Ectodermal cell (in vitro differentiated cells): ENCODE measurements around the gene HOXB3. TPM values are rescaled to one million over a fixed set of nuclear protein-coding genes. Genes with fewer than 3 reads are reported as not detected.

ENCODE experiments used
- H3K27ac ChIP-seq: 2 replicates; pipeline ENCODE4 v1.7.0; 2013; ENCODE audit warnings: mild to moderate bottlenecking, low read depth, low read length; ENCODE audit not compliant: insufficient read depth, poor library complexity, severe bottlenecking
- H3K27me3 ChIP-seq: 2 replicates; pipeline ENCODE4 v1.7.0; 2013; ENCODE audit warnings: mild to moderate bottlenecking, low read length; ENCODE audit not compliant: insufficient read depth, control insufficient read depth, poor library complexity, severe bottlenecking
- H3K36me3 ChIP-seq: one replicate; pipeline ENCODE4 v1.7.0; 2013; ENCODE audit warnings: low read length; ENCODE audit not compliant: control insufficient read depth, insufficient read depth
- H3K4me1 ChIP-seq: one replicate; pipeline ENCODE4 v1.7.0; 2013; ENCODE audit warnings: low read length; ENCODE audit not compliant: control insufficient read depth, insufficient read depth
- H3K4me3 ChIP-seq: 2 replicates; pipeline ENCODE4 v1.7.0; 2013; ENCODE audit warnings: low read depth, low read length, control low read depth; ENCODE audit not compliant: insufficient read depth
- H3K9me3 ChIP-seq: 2 replicates; pipeline ENCODE4 v1.7.0; 2013; ENCODE audit warnings: mild to moderate bottlenecking, low read length, moderate library complexity; ENCODE audit not compliant: control insufficient read depth
- WGBS, 2 experiments: methylation state at CpG; one replicate each; pipeline ENCODE4 v1.1.7; 2013; ENCODE audit warnings: missing lambda C conversion rate in 2 of 2; 5-methylcytosine and 5-hydroxymethylcytosine counted together
- polyA plus RNA-seq, 4 experiments: library from polyadenylated mRNA; stranded (reverse); fragments of 50-300 nt; gene quantifications; one replicate each; pipeline ENCODE4 v1.2.3, GENCODE V29; 2013

Gene HOXB3
- polyA plus RNA-seq (2013, experiment 1 of 4): 2.6 TPM
- 1.8 TPM for polyA plus RNA-seq (2013, experiment 2 of 4)
- 8.2 TPM for polyA plus RNA-seq (2013, experiment 3 of 4)
- polyA plus RNA-seq (2013, experiment 4 of 4): 4.9 TPM

DNA sequence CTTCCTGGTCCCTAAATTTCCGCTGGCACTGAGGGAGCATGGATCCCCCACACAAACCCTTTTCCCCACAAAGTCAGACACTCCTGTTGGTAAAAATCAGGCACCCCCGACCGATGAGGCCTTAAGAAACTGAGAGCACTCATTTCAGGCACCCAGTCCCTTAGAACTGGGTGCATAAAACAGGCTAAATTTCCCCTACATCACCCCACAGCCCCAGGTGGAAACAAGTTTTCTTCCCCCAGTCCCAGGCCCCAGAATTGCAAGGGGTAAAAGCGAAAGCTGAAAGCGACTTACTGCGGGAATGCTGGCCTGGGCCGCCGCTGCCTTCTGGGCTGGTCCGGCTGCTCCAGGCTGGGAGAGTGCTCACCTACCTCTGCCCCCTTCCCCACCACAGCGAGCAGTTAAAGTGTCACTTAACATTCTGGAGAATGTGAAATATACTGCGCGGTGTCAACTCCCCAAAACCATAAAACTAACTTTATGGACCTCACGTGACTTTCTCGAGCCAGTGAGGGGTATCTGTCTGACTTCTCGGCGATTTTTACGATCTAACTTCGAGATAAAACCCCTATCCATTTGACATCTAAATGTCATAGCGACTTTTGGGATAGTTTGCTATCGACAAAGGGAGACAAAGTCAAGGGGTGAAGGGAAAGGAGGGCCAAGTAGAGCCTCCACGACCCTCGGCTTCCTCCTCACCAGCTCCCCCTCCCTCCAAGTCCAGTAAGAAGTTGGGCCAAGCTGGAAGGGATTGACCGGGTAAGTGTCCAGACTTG is at the start of gene HOXB3:
TSS of gene HOXB3 (minus strand) at position 411 of the 776 bp plus-strand sequence. CDS start 37,767 bp downstream, outside the sequence.
- no peak within 1 kb of the TSS for H3K4me3 ChIP-seq
- no peaks in the 10 kb centered on the region for H3K36me3 ChIP-seq
- H3K27ac ChIP-seq: no peak within 1 kb of the TSS
- peaks cover 3% of the 10 kb centered on the region for H3K4me1 ChIP-seq
- no peaks in the 10 kb centered on the region for H3K9me3 ChIP-seq
- peaks cover 100% of the 10 kb centered on the region for H3K27me3 ChIP-seq
- 9% methylated on average over 23 of the region's 23 CpGs for WGBS, 2 experiments

DNA sequence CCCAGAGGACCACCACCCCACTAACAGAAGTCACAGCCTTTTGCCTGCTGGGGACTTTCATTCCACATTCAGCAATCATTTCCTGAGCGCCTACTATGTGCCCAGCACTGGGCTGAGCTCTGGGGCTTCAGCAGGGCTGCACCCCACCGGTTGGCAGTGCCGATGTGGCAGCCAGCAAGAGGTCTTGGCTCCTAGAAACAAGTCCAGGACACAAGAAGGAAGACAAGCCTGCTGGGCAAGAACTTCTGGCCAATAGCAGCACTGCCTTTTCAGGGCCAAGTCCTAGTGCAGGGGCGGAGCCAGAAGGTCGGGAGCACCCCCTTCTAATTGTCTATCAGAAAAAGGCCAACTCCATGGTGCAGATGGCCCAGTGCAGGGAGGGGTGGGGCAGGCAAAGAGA is 49.1 kb upstream of the HOXB3 start:
- Histone ChIP-seq H3K27me3 (peaks cover 100% of the 10 kb centered on the region), H3K4me1 (no peaks in the 10 kb centered on the region), H3K36me3 (no peaks in the 10 kb centered on the region), H3K9me3 (no peaks in the 10 kb centered on the region), H3K27ac (no peak overlapping the region), H3K4me3 (no peak overlapping the region)
- WGBS, 2 experiments: 41 to 42% methylated on average over 5 of the region's 5 CpGs

DNA sequence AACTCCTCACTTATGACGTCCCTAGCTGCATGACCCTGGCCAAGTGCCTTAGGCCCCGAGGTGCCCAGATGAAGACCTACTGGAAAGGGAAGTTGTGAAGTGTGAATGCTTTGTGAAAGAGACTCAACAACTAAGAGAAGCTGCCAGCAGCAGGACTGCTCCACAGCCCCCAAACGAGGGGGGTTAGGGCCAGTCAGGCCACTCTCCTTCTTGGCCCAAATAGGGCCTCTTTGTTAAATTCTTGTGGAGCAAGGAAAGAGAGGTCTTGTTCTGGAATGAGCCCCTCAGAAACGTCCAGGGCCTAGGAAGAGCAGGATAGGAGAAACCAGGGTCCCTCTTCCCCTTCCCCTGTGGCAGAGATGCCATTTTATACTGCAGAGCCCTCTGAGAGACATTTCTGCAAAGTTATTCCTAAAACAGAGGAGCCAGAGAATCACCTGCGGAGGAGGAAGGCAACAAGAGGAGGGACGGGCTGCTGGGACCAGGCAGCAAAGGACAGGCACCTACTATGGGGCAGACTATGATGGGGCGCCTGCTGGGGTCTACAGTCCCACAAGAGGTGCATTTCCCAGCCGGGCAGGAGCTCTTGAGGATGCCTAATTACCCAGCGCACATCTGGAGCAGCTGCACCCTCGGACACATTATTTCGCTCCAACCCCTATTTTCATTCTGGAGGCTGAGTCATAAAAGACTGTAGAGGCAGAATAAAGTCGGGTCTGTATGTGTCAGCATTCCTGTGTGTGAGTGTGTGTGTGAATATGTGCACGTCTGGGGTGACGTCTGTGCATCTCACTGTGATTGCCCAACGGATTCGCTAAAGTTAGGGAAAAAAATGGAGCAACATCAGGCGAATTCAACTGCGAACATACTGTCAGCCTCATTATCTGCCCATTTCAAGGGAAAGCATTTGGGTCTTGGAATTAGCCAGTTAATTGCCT is 47.6 kb upstream of the HOXB3 start:
- Histone ChIP-seq H3K27ac (no peak overlapping the region), H3K27me3 (peaks cover 100% of the 10 kb centered on the region), H3K4me3 (no peak overlapping the region), H3K4me1 (no peaks in the 10 kb centered on the region), H3K36me3 (no peaks in the 10 kb centered on the region), H3K9me3 (no peaks in the 10 kb centered on the region)
- 31 to 35% methylated on average over 18 of the region's 18 CpGs for WGBS, 2 experiments

DNA sequence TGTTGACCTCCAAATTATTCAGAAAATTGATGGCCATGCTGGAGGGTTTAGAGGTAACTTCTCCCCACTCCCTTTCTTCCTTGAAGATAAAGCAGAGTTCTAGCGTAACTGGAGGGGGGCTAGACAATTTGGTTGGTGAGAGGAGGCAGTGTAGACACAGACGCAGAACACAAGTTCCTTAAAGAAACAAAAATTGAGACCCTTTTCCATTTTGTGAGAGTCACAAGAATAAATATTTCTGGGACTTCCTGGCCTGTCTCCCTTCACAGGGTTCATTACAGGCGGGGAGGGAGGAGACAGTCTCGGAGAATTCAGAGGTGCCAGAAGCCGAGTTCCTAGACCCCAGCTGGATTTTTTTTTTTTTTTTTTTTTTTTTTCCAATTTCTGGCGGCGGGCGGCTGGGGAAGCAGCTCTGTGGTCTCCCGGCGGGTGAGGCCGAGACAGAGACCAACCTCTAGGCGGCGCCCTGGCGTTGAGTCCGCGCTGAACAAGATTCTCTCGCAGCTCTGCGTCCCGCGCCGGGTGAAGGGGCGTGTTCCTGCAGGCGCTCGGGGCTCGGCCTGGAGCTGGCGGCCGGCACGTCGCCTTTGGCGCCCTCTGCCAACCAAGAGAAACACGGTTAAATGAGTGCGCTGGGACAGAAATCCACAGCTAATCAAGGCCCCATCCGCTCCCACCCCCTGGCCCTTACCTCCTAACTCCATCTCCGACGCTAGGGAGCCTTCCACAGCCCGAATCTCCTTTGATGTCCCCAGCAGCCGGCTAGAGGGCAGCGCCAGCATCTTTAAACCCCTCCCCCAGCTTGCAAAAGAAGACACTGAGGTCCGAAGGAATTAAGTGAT is 46.4 kb upstream of the HOXB3 start:
- Histone ChIP-seq H3K9me3 (no peaks in the 10 kb centered on the region), H3K36me3 (no peaks in the 10 kb centered on the region), H3K27me3 (peaks cover 100% of the 10 kb centered on the region), H3K4me1 (no peaks in the 10 kb centered on the region), H3K27ac (no peak overlapping the region), H3K4me3 (no peak overlapping the region)
- WGBS, 2 experiments: 4% methylated on average over 38 to 39 of the region's 39 CpGs

DNA sequence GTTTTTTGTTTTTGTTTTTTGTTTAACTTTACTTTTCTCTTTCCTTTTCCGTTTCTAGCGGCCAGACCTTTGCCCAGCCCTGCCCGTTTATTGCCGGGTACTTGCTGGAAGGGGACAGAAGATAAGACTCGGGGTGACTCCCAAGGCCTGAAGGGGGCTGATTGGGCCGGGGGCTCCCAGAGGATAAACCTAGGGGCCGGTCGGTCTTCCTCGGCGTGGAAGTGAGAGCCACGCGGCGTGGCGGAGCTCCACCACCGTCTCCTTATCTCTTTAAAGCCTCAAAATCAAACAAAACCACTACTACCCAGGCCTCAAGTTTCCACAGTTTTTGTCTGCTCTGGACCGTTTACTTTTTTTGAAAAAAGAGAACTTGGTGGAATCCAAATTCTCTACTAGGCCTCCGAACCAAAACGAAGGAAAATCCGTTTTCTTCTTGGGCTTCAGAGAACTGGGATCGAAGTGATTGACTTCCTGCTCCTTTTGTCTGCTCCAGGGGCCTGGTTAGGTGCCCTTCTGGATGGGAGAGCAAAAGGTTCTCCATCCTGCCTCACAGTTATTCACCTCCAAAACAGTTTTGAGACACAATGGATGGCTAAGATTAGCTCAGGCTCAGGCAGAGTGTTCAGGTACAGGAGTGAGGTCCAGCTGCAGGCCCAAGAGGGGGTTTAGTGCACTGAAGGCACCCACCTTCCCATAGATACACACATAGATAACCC is 44.6 kb upstream of the HOXB3 start:
- H3K4me1 ChIP-seq: no peaks in the 10 kb centered on the region
- 33 to 43% methylated on average over 20 of the region's 20 CpGs for WGBS, 2 experiments

DNA sequence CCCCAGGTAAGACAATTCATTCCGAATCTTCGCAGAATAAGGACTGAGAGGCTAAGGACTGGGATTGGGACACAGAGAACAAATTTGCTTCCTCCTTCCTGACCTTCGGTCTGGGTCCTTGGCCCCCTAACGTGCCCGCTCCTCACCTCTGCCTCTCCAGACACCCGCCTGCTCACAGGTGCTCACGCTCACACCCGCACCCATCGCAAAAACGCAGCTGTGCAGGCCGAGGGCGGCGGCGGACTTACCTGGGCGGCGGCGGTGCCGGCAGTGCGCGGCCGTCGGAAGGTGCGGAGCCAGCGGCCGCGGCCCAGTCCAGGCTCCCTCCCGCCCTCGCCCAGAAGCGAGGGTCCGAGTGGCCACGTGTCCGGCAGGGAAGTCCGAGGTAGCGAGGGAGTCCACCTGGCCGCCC is 43.2 kb upstream of the HOXB3 start:
- Histone ChIP-seq H3K27me3 (peaks cover 100% of the 10 kb centered on the region), H3K4me3 (no peak overlapping the region), H3K36me3 (no peaks in the 10 kb centered on the region), H3K9me3 (no peaks in the 10 kb centered on the region), H3K4me1 (no peaks in the 10 kb centered on the region), H3K27ac (no peak overlapping the region)
- 4% methylated on average over 35 of the region's 35 CpGs for WGBS, 2 experiments

More for the DNA sequence above, 44.6 kb upstream of the HOXB3 start:
- Histone ChIP-seq H3K36me3 (no peaks in the 10 kb centered on the region), H3K27me3 (peaks cover 100% of the 10 kb centered on the region), H3K9me3 (no peaks in the 10 kb centered on the region), H3K27ac (no peak overlapping the region), H3K4me3 (no peak overlapping the region)

DNA sequence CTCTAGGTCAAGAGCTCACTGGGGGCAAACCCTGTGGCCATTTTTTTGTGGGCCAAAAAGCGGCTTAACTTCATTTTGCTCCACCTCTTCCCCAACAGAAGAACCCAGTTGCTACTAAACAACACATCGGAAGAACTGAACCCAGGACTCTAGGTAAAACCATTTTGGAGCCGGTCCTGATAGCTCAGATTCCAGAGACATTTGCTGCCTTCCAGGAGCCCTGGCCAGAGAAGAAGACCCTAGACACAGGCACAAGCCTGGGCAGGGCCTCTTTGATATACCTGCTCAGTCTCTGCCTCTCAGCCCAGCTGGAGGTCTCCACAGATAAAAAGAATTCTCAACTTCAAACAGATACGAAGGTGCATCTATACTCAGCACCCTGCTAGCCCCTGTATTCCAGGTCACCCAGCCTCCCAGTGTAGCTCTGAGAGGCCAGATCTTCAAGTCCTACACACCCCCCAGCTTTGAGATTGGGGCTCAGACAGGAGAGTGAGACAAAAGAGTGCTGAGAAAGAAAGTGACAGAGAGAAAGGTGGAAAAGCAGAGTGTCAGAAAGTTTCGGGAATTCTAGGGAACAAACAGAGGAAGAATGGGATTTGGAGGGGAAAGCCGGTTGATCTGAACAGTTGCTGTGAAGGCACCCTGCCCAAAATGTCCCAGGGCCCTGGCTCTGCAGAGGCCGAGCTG is 42.7 kb upstream of the HOXB3 start:
- H3K4me1 ChIP-seq: no peaks in the 10 kb centered on the region
- no peak overlapping the region for H3K27ac ChIP-seq
- no peaks in the 10 kb centered on the region for H3K36me3 ChIP-seq
- peaks cover 100% of the 10 kb centered on the region for H3K27me3 ChIP-seq
- no peak overlapping the region for H3K4me3 ChIP-seq
- H3K9me3 ChIP-seq: no peaks in the 10 kb centered on the region
- WGBS, 2 experiments: 13 to 15% methylated on average over 7 of the region's 7 CpGs

DNA sequence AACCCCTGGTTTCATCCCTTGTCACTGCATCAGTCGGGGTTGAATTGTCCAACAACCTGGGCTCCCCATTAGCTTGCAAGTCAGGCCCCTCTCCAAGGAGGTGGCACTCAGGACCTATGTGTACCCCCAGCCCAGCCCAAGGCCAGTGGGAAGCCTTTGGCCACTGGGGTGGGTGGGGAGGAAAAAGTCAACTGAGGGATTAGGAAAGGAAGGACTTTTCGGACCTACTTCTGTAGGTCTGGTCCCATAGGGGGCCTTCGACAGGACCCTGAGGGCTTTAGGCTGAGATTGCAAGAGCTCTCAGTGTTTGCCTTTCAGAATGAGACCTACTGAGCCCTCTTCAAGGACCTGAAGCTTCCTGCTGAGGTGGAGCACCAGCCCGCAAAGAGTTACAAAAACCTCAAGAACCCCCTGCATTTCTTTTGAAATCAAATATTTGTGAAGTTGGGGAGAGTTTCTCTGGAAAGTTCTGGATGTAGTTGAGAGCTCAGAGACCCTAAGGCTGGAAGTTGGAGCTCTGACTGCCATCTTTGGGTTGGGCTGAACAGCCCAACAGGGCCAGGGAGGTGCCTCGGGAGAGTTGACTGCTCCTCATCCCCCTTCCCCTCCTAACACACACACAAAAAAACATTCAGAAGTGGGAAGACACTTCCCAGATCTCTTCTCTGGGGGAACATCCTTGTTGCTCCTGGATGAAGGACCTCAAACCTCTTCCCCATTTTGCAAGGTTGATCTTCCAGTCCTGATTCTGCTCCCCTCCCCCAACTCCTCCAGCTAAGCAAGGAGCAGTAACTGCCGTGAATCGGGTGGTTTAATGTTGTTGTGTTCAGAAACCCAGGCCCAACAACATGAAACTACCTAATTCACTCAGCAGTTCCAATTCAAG is 41.9 kb upstream of the HOXB3 start:
- Histone ChIP-seq H3K4me1 (no peaks in the 10 kb centered on the region), H3K4me3 (no peak overlapping the region), H3K27ac (no peak overlapping the region), H3K9me3 (no peaks in the 10 kb centered on the region), H3K27me3 (peaks cover 100% of the 10 kb centered on the region), H3K36me3 (no peaks in the 10 kb centered on the region)
- WGBS, 2 experiments: 10 to 12% methylated on average over 5 to 7 of the region's 7 CpGs
